H1 (cell line): ENCODE data around the gene CDH6. TPM values are rescaled to one million over a fixed set of nuclear protein-coding genes. Genes with fewer than 3 reads are reported as not detected.

Source experiments
- CTCF ChIA-PET: fragments of 300-600 bp; sonication (Branson Sonifier 250); formaldehyde crosslinking; loops from one replicate; lab custom pipeline; 2021; ENCODE audit not compliant: partially characterized antibody; lab: Charles Lee
- POLR2A ChIA-PET: fragments of 300-600 bp; sonication (Branson Sonifier 250); formaldehyde crosslinking; loops from one replicate; lab custom pipeline; 2021; ENCODE audit warnings: inconsistent platforms; ENCODE audit not compliant: partially characterized antibody; lab: Charles Lee
- DNase-seq, 2 experiments: peaks; one replicate each; pipeline versions ENCODE4 v3.0.0 to v3.0.0-alpha.2; 2010 to 2022; ENCODE audit warnings: low spot score in 2 of 2, low read depth in 1 of 2, mixed read lengths in 1 of 2
- FAIRE-seq: peaks from 2 replicates; lab custom pipeline; 2011; peaks lifted over from hg19 to GRCh38; lab: Jason Lieb, UNC
- H2AFZ ChIP-seq: 2 replicates; pipeline ENCODE4 v1.8.1; 2012; ENCODE audit warnings: low read length, inconsistent platforms
- H2AK5ac ChIP-seq: 2 replicates; pipeline ENCODE4 v1.6.1; 2013; ENCODE audit warnings: low read depth, low read length
- H2BK120ac ChIP-seq: replicated peaks from 2 replicates; pipeline ENCODE3; 2013; ENCODE audit warnings: low read depth, low read length, inconsistent platforms
- H2BK12ac ChIP-seq: 2 replicates; pipeline ENCODE4 v1.6.1; 2013; ENCODE audit warnings: low read depth, low read length
- H2BK15ac ChIP-seq: 2 replicates; pipeline ENCODE4 v1.6.1; 2013; ENCODE audit warnings: low read length
- H2BK20ac ChIP-seq: 2 replicates; pipeline ENCODE4 v1.6.1; 2013; ENCODE audit warnings: low read length
- H2BK5ac ChIP-seq: 2 replicates; pipeline ENCODE4 v1.6.1; 2013; ENCODE audit warnings: low read depth, low read length
- H3K14ac ChIP-seq: 2 replicates; pipeline ENCODE4 v1.6.1; 2013; ENCODE audit warnings: inconsistent platforms; ENCODE audit not compliant: insufficient read length
- H3K18ac ChIP-seq: 2 replicates; pipeline ENCODE4 v1.6.1; 2013; ENCODE audit warnings: low read length; ENCODE audit errors: extremely low read depth
- H3K23ac ChIP-seq: 2 replicates; pipeline ENCODE4 v1.6.1; 2013; ENCODE audit warnings: inconsistent platforms; ENCODE audit not compliant: insufficient read length
- H3K23me2 ChIP-seq: 2 replicates; pipeline ENCODE4 v1.6.1; 2013; ENCODE audit warnings: low read depth, low read length
- H3K27ac ChIP-seq: 2 replicates; pipeline ENCODE4 v1.6.1; 2011; ENCODE audit warnings: low read depth, low read length, inconsistent platforms
- H3K27me3 ChIP-seq, 4 experiments: replicated peaks in 1 of 4; 1 replicate in 1 of 4; 2 replicates in 3 of 4; pipeline versions ENCODE4 v1.6.1 to v1.8.1; 2011 to 2013; ENCODE audit warnings: low read length in 3 of 4, mild to moderate bottlenecking in 3 of 4, inconsistent platforms in 2 of 4, mixed read lengths in 2 of 4, moderate library complexity in 1 of 4; ENCODE audit not compliant: control insufficient read depth in 3 of 4, insufficient read depth in 3 of 4; ENCODE audit errors: extremely low read depth in 1 of 4
- H3K36me3 ChIP-seq, 4 experiments: 2 replicates each; pipeline versions ENCODE4 v1.6.1 to v1.8.1; 2011 to 2013; ENCODE audit warnings: mild to moderate bottlenecking in 4 of 4, low read length in 3 of 4, moderate library complexity in 2 of 4, control low read depth in 1 of 4, inconsistent platforms in 1 of 4; ENCODE audit not compliant: insufficient read depth in 4 of 4, control insufficient read depth in 2 of 4
- H3K4ac ChIP-seq: replicated peaks from 2 replicates; pipeline ENCODE3; 2013; ENCODE audit warnings: low read length, low read depth, mixed read lengths, inconsistent platforms; ENCODE audit not compliant: insufficient read length
- H3K4me1 ChIP-seq, 4 experiments: replicated peaks in 1 of 4; 1 replicate in 1 of 4; 2 replicates in 3 of 4; pipeline versions ENCODE4 v1.6.1 to v1.8.1; 2011 to 2013; ENCODE audit warnings: low read length in 3 of 4, inconsistent platforms in 2 of 4, mixed read lengths in 1 of 4; ENCODE audit not compliant: insufficient read depth in 4 of 4, control insufficient read depth in 3 of 4
- H3K4me2 ChIP-seq, 2 experiments: 2 replicates each; pipeline versions ENCODE4 v1.6.1 to v1.8.1; 2011 to 2013; ENCODE audit warnings: low read depth in 2 of 2, low read length in 2 of 2, control low read depth in 1 of 2, inconsistent platforms in 1 of 2, mild to moderate bottlenecking in 1 of 2; ENCODE audit not compliant: insufficient read depth in 1 of 2
- H3K4me3 ChIP-seq, 4 experiments: fragments of 200-600, 300-600 bp in 1 of 4; sonication (generic), shearing (Covaris generic), sonication (Bioruptor Twin) in 1 of 4; 2 replicates each; pipeline versions ENCODE4 v1.5.1 to v1.8.1; 2011 to 2016; ENCODE audit warnings: low read length in 4 of 4, low read depth in 3 of 4, control low read depth in 2 of 4, inconsistent platforms in 2 of 4, mild to moderate bottlenecking in 2 of 4, mixed read lengths in 1 of 4, moderate library complexity in 1 of 4; ENCODE audit not compliant: insufficient read depth in 2 of 4; ENCODE audit errors: extremely low read depth in 1 of 4
- H3K56ac ChIP-seq: replicated peaks from 2 replicates; pipeline ENCODE3; 2013; ENCODE audit warnings: low read depth, mild to moderate bottlenecking, mixed read lengths, low read length, inconsistent platforms; ENCODE audit not compliant: insufficient read length
- H3K79me1 ChIP-seq: 2 replicates; pipeline ENCODE4 v1.6.1; 2013; ENCODE audit warnings: low read depth, low read length, control low read depth
- H3K79me2 ChIP-seq, 2 experiments: 2 replicates each; pipeline versions ENCODE4 v1.6.1 to v1.8.1; 2012 to 2013; ENCODE audit warnings: low read length in 2 of 2, mild to moderate bottlenecking in 2 of 2, inconsistent platforms in 1 of 2; ENCODE audit not compliant: insufficient read depth in 2 of 2, control insufficient read depth in 1 of 2
- H3K9ac ChIP-seq, 4 experiments: replicated peaks in 1 of 4; 1 replicate in 1 of 4; 2 replicates in 3 of 4; pipeline versions ENCODE4 v1.6.1 to v1.8.1; 2011 to 2013; ENCODE audit warnings: low read depth in 3 of 4, low read length in 3 of 4, control low read depth in 2 of 4, mild to moderate bottlenecking in 2 of 4, moderate library complexity in 2 of 4, inconsistent platforms in 1 of 4; ENCODE audit errors: extremely low read depth in 1 of 4
- H3K9me3 ChIP-seq, 2 experiments: 2 replicates each; pipeline versions ENCODE4 v1.6.1 to v1.8.1; 2012 to 2013; ENCODE audit warnings: mild to moderate bottlenecking in 2 of 2, moderate library complexity in 2 of 2, control low read depth in 1 of 2, inconsistent platforms in 1 of 2, low read depth in 1 of 2, low read length in 1 of 2, mixed read lengths in 1 of 2; ENCODE audit not compliant: insufficient read depth in 2 of 2
- H4K20me1 ChIP-seq, 2 experiments: replicated peaks in 1 of 2; 2 replicates each; pipeline versions ENCODE3 to v1.8.1; 2011 to 2013; ENCODE audit warnings: inconsistent platforms in 2 of 2, low read length in 2 of 2, mild to moderate bottlenecking in 1 of 2; ENCODE audit not compliant: insufficient read depth in 2 of 2, control insufficient read depth in 1 of 2
- H4K5ac ChIP-seq: 2 replicates; pipeline ENCODE4 v1.6.1; 2013; ENCODE audit warnings: low read length, low read depth, mixed read lengths, inconsistent platforms; ENCODE audit not compliant: insufficient read length
- H4K8ac ChIP-seq: 2 replicates; pipeline ENCODE4 v1.8.0; 2013; ENCODE audit warnings: mild to moderate bottlenecking, moderate library complexity, low read length, inconsistent platforms; ENCODE audit not compliant: insufficient read depth; ENCODE audit errors: extremely low read depth
- H4K91ac ChIP-seq: replicated peaks from 2 replicates; pipeline ENCODE3; 2013; ENCODE audit warnings: low read length, mixed read lengths, inconsistent platforms; ENCODE audit not compliant: insufficient read length
- CEBPB ChIP-seq: IDR thresholded peaks from 2 replicates; pipeline ENCODE4 v1.6.1; 2012; ENCODE audit warnings: low read depth, low read length
- KDM1A ChIP-seq: fragments of 200-600, 300-600 bp; sonication (generic); IDR thresholded peaks from 2 replicates; pipeline ENCODE4 v1.7.1; 2016; ENCODE audit warnings: mild to moderate bottlenecking, low read length, borderline replicate concordance
- SP1 ChIP-seq: IDR thresholded peaks from 2 replicates; pipeline ENCODE4 v1.6.1; 2011; ENCODE audit warnings: low read depth, low read length
- SP4 ChIP-seq: IDR thresholded peaks from 2 replicates; pipeline ENCODE4 v1.6.1; 2012; ENCODE audit warnings: low read length, inconsistent platforms
- WGBS, 2 experiments: shearing (Covaris generic) in 1 of 2; methylation state at CpG; one replicate each; pipeline versions ENCODE4 v1.1.6 to v1.1.7; 2013 to 2015; ENCODE audit warnings: low lambda C conversion rate in 2 of 2, mixed read lengths in 2 of 2, inconsistent platforms in 1 of 2, low coverage in 1 of 2, missing lambda C conversion rate in 1 of 2; ENCODE audit not compliant: insufficient replicate concordance in 2 of 2, insufficient coverage in 1 of 2, insufficient read length in 1 of 2; ENCODE audit errors: extremely low coverage in 1 of 2, missing lambda C conversion rate in 1 of 2; 5-methylcytosine and 5-hydroxymethylcytosine counted together
- polyA plus RNA-seq, 7 experiments: library from polyadenylated mRNA; depleted of rRNA in 3 of 7; stranded (reverse) in 5 of 7; unstranded in 2 of 7; fragments of >200 nt in 5 of 7; fragments of 200-250 nt in 2 of 7; gene quantifications; 1 replicate in 5 of 7; 2 replicates in 1 of 7; 4 replicates in 1 of 7; pipeline versions ENCODE4 v1.2.1 to v1.2.3, GENCODE V29; 2011 to 2013; ENCODE audit warnings: missing spikeins in 2 of 7, mixed read lengths in 2 of 7
- total RNA-seq: library from RNA; stranded (reverse); fragmentation: NEBNext Ultra II Directional; extraction: Animal tissue kit (Norgen Biotek cat#: 25700); gene quantifications from 2 replicates; pipeline ENCODE4 v1.2.1, GENCODE V29; 2021

The CDH6 gene
- total and polyA plus RNA-seq, 2 of the 8 experiments (the other 6 are each of a cell fraction or from before 2014, with no cell fraction given): 1.4 to 1.9 TPM

DNA sequence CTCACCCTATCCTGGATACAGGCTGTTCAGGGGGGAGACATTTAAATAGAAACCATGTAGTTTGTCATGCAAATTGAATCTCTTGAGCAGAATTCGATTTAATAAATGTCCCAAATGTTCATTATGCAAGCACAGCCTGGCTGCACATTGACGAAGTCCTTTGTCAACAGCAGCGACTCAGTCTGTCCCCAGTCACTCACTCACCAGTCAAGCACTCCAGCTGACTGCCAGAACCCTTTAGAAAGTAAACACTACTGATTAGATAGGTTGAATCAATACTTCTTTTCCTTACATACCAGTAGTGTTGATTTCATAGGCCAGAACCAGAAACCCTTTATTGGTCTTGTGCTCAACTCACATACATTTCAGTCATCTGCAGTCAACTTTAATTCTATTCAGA lies 27.5 kb downstream of the CDH6 start:
- Histone ChIP-seq H3K4me2 (no peak overlapping the region), H3K23ac (no peak overlapping the region), H3K27me3 (no peaks in the 10 kb centered on the region), H2AK5ac (no peak overlapping the region), H3K9me3 (no peaks in the 10 kb centered on the region), H3K27ac (no peak overlapping the region), H3K4me1 (no peaks in the 10 kb centered on the region), H2BK12ac (no peak overlapping the region), H2BK5ac (no peak overlapping the region), H4K5ac (no peak overlapping the region), H2AFZ (no peak overlapping the region), H4K8ac (no peak overlapping the region), H3K79me1 (no peaks in the 10 kb centered on the region), H3K4ac (no peak overlapping the region), H3K18ac (no peak overlapping the region), H4K91ac (no peak overlapping the region), H3K36me3 (no peaks in the 10 kb centered on the region), H3K14ac (no peak overlapping the region), H3K79me2 (no peaks in the 10 kb centered on the region), H2BK15ac (no peak overlapping the region), H3K56ac (no peak overlapping the region), H3K4me3 (no peak overlapping the region), H3K23me2 (no peaks in the 10 kb centered on the region; the same call in 1 of the 2 replicates), H3K9ac (no peak overlapping the region), H2BK120ac (no peak overlapping the region), H2BK20ac (no peak overlapping the region), H4K20me1 (peaks cover 0 to 2% of the 10 kb centered on the region in 2 experiments)
- CTCF ChIA-PET: interaction anchor here (0.6 to 2.9 kb wide), 8 partner anchors 10 to 1723 kb away, joined by 3 to 14 read pairs (median 4); no protein-coding TSS in a partner anchor
- 84% methylated on average over 3 of the region's 3 CpGs; no CpG with 5 or more reads in 1 of the 2 experiments for whole genome bisulfite sequencing, 2 experiments
- DNase-seq (no peak), FAIRE-seq (no peak)
- TF ChIP-seq KDM1A (no peak), SP1 (no peak), SP4 (no peak), CEBPB (no peak)
- POLR2A ChIA-PET: no interaction called here
